Urinary bladder (tissue), 4 donors: Measurements from ENCODE around the gene CSNK1G1. TPM values are rescaled to one million over a fixed set of nuclear protein-coding genes. Genes with fewer than 3 reads are reported as not detected.
"Not testable (repeated sequence)": the region's sequence is repeated elsewhere in the genome, so short reads cannot be mapped to it uniquely, and the experiment has no call there.

Experiments
- DNase-seq: peaks from one replicate; pipeline ENCODE4 v3.0.0-alpha.2; 2015; ENCODE audit errors: extremely low spot score
- H3K27ac ChIP-seq: one replicate; pipeline ENCODE4 v1.5.1; 2013; ENCODE audit warnings: low read depth, mild to moderate bottlenecking, moderate library complexity
- H3K36me3 ChIP-seq: one replicate; pipeline ENCODE4 v1.6.1; 2013; ENCODE audit warnings: mild to moderate bottlenecking, moderate library complexity; ENCODE audit not compliant: insufficient read depth
- H3K4me1 ChIP-seq: one replicate; pipeline ENCODE4 v1.6.1; 2013; ENCODE audit warnings: mild to moderate bottlenecking, moderate library complexity; ENCODE audit not compliant: insufficient read depth
- H3K4me3 ChIP-seq: one replicate; pipeline ENCODE4 v1.5.1; 2013; ENCODE audit warnings: low read depth, low read length
- WGBS: extraction: QIAGEN DNeasy Blood & Tissue Kit; methylation state at CpG from one replicate; pipeline ENCODE4 v1.1.7; 2013; 5-methylcytosine and 5-hydroxymethylcytosine counted together
- polyA plus RNA-seq: library from polyadenylated mRNA; stranded (reverse); fragments of 200-250 nt; gene quantifications from one replicate; pipeline ENCODE4 v1.2.3, GENCODE V29; 2013
- total RNA-seq: library from RNA; depleted of rRNA; stranded (reverse); fragments of >200 nt; gene quantifications from one replicate; pipeline ENCODE4 v1.2.3, GENCODE V29; 2014
- donor health status: healthy with polysubstance abuse.
- donor health status: healthy.

Gene CSNK1G1
- total and polyA plus RNA-seq, 2 donors: 5.7 to 40.1 TPM

DNA sequence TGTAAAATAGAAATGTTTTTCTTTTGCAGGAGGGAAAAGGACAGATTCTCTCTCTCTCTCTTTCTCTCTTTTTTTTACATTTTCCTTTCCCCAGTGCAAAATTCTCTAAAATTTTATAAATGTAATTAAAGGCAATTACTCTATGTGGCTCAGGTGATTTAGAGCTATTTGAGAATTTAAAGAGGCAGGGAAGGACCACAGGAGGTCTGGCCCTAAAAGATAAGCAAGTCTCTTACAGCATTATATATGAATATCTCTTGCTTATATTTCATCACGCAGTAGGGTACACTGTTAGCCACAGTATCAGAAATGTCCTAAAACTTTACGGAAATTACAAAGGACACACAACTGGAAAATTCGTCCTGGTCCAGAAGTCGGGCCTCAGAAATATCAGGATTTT lies 122.7 kb downstream of the CSNK1G1 start:
- Histone ChIP-seq H3K27ac (no peak overlapping the region), H3K36me3 (no peaks in the 10 kb centered on the region), H3K4me1 (peaks cover 2% of the 10 kb centered on the region), H3K4me3 (no peak overlapping the region)
- no peak for DNase-seq
- 97% methylated on average over 4 of the region's 4 CpGs for WGBS

GRCh38 chr15:64232400-64232799 lies 123.6 kb downstream of the CSNK1G1 start:
- no peak for DNase-seq
- WGBS: 59% methylated on average over 1 of the region's 1 CpG
- Histone ChIP-seq H3K36me3 (no peaks in the 10 kb centered on the region), H3K4me1 (peaks cover 2% of the 10 kb centered on the region), H3K4me3 (no peak overlapping the region), H3K27ac (no peak overlapping the region)

DNA sequence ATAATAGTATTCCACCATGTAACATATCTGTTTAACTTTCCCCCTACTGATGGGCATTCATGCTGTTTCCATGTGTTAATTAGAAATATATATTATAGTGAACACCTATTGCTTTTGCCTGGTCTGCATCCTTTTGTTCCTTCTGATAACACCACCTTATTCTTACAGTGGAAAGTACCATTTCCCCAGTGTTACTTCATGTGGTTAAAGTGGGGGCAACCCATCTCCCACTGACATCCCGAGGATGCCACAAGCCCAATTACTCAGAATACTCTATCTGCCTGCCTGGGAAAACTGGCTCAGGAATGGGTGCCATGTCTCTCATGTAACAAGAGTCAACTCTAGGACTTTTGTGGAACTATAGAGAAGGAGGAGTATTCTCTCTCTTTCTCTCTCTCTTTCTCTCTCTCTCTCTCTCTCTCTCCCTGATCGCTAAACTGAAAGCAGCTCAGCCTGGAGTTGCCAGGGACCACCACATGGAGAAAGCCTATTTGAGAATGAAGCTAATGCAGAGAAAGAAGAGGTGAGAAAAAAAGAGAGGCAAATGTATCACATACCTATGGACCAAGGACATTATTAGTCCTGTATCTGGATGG lies 126.7 kb downstream of the CSNK1G1 start:
- H3K4me3 ChIP-seq: no peak overlapping the region
- WGBS: 97% methylated on average over 2 of the region's 2 CpGs
- no peaks in the 10 kb centered on the region for H3K36me3 ChIP-seq
- no peaks in the 10 kb centered on the region for H3K4me1 ChIP-seq
- no peak overlapping the region for H3K27ac ChIP-seq
- no peak for DNase-seq

DNA sequence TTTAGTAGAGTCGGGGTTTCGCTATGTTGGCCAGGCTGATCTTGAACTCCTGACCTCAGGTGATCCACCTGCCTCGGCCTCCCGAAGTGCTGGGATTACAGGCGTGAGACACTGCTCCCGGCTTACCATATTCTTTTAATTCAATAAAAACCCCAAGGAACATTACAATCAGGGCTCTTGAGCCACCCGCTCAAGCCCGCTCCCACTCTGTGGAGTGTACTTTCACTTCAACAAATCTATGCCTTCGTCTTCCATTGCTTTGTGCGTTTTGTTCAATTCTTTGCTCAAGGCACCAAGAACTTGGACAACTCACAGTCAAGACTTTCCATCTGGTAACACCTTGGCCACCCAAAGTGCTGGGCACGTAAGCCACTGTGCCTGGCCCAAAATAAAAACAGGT lies 130.2 kb downstream of the CSNK1G1 start:
- no peak for DNase-seq
- 93% methylated on average over 11 of the region's 11 CpGs for WGBS
- no peaks in the 10 kb centered on the region for H3K36me3 ChIP-seq

DNA sequence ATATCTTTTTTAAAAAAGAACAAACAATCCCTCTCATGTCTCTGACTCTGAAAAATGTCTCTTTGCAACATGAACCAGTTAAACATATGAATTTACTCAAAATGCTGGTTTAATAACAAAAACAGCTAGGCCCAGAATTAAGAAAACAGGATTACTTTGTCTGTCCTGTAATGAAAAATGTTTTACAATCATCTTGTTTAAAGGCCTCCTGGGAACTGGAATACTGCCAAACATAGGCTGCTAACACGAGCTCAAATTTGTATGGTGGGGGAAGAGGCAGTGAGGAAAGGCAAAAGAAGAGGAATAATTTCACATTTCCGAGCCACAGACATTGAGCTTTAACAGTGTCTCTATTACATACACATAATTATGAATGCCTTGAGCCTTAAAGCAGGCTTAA lies 131.5 kb downstream of the CSNK1G1 start:
- no peak overlapping the region for H3K4me3 ChIP-seq
- H3K4me1 ChIP-seq: no peaks in the 10 kb centered on the region
- WGBS: 6% methylated on average over 2 of the region's 2 CpGs
- peak; percentile 86 for DNase-seq
- H3K27ac ChIP-seq: no peak overlapping the region
- no peaks in the 10 kb centered on the region for H3K36me3 ChIP-seq

More for the DNA sequence above, 130.2 kb downstream of the CSNK1G1 start:
- no peak overlapping the region for H3K27ac ChIP-seq
- no peaks in the 10 kb centered on the region for H3K4me1 ChIP-seq
- H3K4me3 ChIP-seq: no peak overlapping the region

DNA sequence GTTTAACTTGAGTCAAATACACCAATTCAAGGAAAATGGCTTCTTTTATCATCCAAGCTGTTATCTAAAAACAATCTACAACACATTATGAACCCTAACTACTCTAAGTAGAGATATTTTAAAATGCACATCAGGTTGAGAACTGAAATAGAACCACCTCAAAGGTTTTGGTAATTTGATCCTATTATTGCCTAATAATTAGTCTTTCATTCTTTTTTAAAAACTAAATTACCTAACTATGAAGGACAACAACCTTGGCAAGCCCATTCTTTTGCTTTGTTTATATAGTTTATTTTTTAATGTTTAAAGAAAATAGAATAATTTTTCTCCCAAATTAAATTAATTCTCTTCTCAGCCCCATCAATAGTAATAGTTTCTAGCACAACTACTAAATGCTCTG lies 132.1 kb downstream of the CSNK1G1 start:
- Histone ChIP-seq H3K36me3 (no peaks in the 10 kb centered on the region), H3K4me1 (no peaks in the 10 kb centered on the region), H3K4me3 (no peak overlapping the region), H3K27ac (no peak overlapping the region)
- no peak for DNase-seq

- Histone ChIP-seq H3K27ac (no peak overlapping the region), H3K4me3 (no peak overlapping the region), H3K36me3 (no peaks in the 10 kb centered on the region), H3K4me1 (no peaks in the 10 kb centered on the region)
- WGBS: 68% methylated on average over 3 of the region's 3 CpGs
- DNase-seq: no peak
Measured at GRCh38 chr15:64222573-64223366, 133.2 kb downstream of the CSNK1G1 start.

DNA sequence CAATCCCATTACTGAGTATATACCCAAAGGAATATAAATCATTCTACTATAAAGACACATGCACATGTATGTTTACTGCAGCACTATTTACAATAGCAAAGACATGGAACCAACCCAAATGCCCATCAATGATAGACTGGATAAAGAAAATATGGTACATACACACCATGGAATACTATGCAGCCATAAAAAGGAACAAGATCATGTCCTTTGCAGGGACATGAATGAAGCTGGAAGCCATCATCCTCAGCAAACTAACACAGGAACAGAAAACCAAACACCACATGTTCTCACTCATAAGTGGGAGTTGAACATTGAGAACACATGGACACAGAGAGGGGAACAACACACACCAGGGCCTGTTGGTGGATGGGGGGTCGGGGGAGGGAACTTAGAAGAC lies 134.1 kb downstream of the CSNK1G1 start:
- not testable (repeated sequence) for H3K4me1 ChIP-seq, H3K4me3 ChIP-seq, H3K36me3 ChIP-seq, DNase-seq, H3K27ac ChIP-seq
- WGBS: 92% methylated on average over 1 of the region's 1 CpG

- not testable (repeated sequence) for H3K4me3 ChIP-seq, H3K36me3 ChIP-seq, H3K27ac ChIP-seq, DNase-seq, H3K4me1 ChIP-seq
- WGBS: 95% methylated on average over 5 of the region's 5 CpGs
Measured at GRCh38 chr15:64217429-64217750, 138.6 kb downstream of the CSNK1G1 start.

DNA sequence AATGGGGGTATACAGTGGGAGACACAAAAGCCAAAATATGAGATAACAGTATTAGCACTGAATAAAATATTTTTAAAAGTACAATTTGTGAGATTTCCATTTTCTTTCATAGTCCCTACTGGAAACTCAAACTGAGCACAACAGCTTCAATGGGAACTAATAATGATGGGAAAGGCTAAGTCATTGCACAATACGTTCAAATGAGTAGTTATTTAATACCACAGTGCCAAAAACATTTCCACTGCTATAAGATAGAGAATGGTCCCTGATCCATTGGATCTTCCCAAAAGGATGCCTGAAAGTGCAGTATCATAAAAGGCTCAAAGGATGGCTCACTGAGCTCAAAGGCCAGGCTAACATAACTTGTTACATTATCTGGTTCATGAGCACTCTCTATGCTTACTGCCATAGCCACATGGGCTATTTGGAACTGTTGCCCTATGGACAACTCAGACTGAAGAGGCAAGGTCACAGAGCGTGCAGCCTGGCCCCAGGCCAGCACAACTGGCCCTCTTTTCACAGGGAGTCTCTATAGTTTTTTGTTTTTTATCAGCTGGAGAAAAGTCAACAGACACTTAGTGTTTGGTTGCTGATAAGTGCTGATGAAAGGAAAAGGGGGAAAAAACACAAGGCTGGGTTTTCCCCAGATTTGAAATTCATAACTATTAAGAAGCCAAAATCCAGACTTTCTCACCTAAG lies 139.1 kb downstream of the CSNK1G1 start:
- Histone ChIP-seq H3K36me3 (no peaks in the 10 kb centered on the region), H3K4me3 (no peak overlapping the region), H3K27ac (no peak overlapping the region), H3K4me1 (no peaks in the 10 kb centered on the region)
- no peak for DNase-seq
- 56% methylated on average over 2 of the region's 2 CpGs for WGBS

DNA sequence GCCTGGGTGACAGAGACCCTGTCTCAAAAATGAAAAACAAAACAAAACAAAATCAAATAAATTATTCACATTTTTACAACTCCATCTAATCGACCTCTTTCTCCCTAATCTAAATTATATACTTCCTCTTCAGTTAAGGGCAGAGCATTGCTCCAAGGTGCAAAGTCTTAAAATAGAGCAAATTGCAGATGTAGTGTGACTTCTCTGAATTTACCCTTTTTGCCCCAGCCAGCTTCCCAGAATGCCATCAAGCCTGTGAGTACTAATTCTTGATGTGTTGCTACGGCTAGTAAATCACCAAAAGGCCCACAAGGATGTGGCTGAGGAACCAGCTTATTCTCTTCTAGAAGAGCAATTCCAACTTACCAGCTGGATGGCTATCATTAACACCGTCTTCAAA lies 139.8 kb downstream of the CSNK1G1 start:
- H3K27ac ChIP-seq: no peak overlapping the region
- no peaks in the 10 kb centered on the region for H3K36me3 ChIP-seq
- H3K4me1 ChIP-seq: no peaks in the 10 kb centered on the region
- no peak for DNase-seq
- WGBS: 85% methylated on average over 3 of the region's 3 CpGs
- H3K4me3 ChIP-seq: no peak overlapping the region

DNA sequence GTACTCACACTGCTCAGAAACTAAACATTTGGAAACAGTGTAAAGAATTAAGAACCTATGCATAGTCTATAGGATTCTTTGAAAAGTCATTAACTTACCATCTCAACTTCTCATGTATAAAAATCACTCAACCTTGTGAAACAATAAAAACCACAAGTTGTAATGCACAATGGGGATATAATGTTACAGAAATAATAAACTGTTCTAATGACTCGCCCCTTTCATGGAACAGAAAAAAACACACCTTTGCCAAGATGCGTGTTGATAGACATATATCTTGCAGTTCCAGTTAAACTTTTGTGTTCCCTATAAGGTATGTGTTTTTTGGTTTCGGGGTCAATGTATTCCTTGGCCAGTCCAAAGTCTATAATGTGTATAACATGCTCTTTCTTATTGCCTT lies 142.3 kb downstream of the CSNK1G1 start:
- WGBS: 92% methylated on average over 3 of the region's 3 CpGs
- Histone ChIP-seq H3K27ac (no peak overlapping the region), H3K4me1 (no peaks in the 10 kb centered on the region), H3K4me3 (no peak overlapping the region), H3K36me3 (no peaks in the 10 kb centered on the region)
- DNase-seq: no peak

- Histone ChIP-seq H3K27ac (no peak overlapping the region), H3K4me3 (no peak overlapping the region), H3K4me1 (no peaks in the 10 kb centered on the region), H3K36me3 (no peaks in the 10 kb centered on the region)
- no peak for DNase-seq
- WGBS: 92% methylated on average over 2 of the region's 2 CpGs
Measured at GRCh38 chr15:64211696-64212095, 144.3 kb downstream of the CSNK1G1 start.

DNA sequence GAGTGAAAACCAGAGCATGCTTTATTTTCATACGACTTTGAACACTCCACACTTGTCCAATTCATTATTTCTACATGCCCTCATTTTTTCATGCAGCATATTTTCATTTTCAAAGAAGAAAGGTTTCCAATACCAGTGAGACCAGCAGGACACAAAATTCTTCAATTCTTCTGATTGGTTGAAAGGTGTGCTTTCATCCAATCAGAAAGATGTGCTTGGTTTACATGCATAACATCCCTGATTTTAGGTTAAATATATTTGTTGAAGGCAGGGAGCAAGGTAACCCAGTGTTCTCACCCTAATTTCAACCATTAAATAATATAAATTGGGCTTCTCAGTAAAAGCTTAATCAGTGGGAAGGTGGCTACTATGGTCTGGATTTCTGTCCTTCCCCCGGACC lies 145.6 kb downstream of the CSNK1G1 start:
- no peak for DNase-seq
- Histone ChIP-seq H3K4me3 (no peak overlapping the region), H3K36me3 (no peaks in the 10 kb centered on the region), H3K4me1 (no peaks in the 10 kb centered on the region), H3K27ac (no peak overlapping the region)
- WGBS: 70% methylated on average over 2 of the region's 2 CpGs
